ENCODE results near the gene INVS.

The INVS gene

DNA sequence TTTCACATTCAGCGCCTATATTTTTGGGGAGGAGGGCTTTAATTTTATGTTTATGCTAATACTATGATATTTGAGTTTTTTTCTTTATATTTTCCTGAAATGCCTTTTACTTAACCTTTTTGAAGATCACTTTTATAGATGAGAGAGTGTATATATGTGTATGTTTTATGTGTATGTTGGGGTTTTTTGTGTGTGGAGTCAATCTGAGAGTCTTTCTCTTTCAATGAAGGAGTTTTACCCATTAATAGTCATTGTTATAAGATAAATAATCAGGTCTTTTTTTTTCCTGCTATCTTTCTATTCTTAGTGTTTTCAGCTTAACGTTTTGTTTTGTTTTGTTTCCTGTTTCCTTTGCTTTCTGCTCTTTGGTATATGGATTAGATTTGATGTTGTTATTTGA, 141.5 kb downstream of the INVS start:
- no peaks in the 10 kb centered on the region for H3K9me2 ChIP-seq (replicated peaks; ENCODE audit: insufficient read depth, low read length)
- no peaks in the 10 kb centered on the region for H3K79me2 ChIP-seq (ENCODE audit: low read length)
- H3K36me3 ChIP-seq (replicated peaks; ENCODE audit: insufficient read depth, low read length): no peaks in the 10 kb centered on the region
- no peak for TF ChIP-seq EZH2 (optimal IDR thresholded peaks at IDR 0.05; ENCODE audit: low read depth, low read length)
- TF ChIP-seq EZH2phosphoT487 (IDR thresholded peaks at IDR 0.05; ENCODE audit: low read length): no peak
- TF ChIP-seq, protein P1, sequence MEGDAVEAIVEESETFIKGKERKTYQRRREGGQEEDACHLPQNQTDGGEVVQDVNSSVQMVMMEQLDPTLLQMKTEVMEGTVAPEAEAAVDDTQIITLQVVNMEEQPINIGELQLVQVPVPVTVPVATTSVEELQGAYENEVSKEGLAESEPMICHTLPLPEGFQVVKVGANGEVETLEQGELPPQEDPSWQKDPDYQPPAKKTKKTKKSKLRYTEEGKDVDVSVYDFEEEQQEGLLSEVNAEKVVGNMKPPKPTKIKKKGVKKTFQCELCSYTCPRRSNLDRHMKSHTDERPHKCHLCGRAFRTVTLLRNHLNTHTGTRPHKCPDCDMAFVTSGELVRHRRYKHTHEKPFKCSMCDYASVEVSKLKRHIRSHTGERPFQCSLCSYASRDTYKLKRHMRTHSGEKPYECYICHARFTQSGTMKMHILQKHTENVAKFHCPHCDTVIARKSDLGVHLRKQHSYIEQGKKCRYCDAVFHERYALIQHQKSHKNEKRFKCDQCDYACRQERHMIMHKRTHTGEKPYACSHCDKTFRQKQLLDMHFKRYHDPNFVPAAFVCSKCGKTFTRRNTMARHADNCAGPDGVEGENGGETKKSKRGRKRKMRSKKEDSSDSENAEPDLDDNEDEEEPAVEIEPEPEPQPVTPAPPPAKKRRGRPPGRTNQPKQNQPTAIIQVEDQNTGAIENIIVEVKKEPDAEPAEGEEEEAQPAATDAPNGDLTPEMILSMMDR (IDR thresholded peaks at IDR 0.05; ENCODE audit: low read length): no peak
- no peaks in the 10 kb centered on the region for H3K9me3 ChIP-seq (replicated peaks; ENCODE audit: insufficient read depth, low read length)
- H2AFZ ChIP-seq (ENCODE audit: low read length): no peak overlapping the region
- H3K4me3 ChIP-seq (ENCODE audit: low read length): no peak overlapping the region
- no peak overlapping the region for H3K27ac ChIP-seq (ENCODE audit: low read length)
- DNase-seq: no peak
- no peak overlapping the region for H3K9ac ChIP-seq (ENCODE audit: low read length)
- no peaks in the 10 kb centered on the region for H3K27me3 ChIP-seq (replicated peaks; ENCODE audit: insufficient read depth, low read length)
- H3K4me2 ChIP-seq (ENCODE audit: low read depth, low read length): no peak overlapping the region
- H3F3A ChIP-seq (ENCODE audit: insufficient read depth, low read length): no peaks in the 10 kb centered on the region
- no peaks in the 10 kb centered on the region for H3K4me1 ChIP-seq (ENCODE audit: low read length)
- H4K20me1 ChIP-seq (ENCODE audit: insufficient read depth, low read length): no peaks in the 10 kb centered on the region

GRCh38 chr9:100267211-100267610, 168.2 kb downstream of the INVS start:
- Histone ChIP-seq H3F3A (ENCODE audit: insufficient read depth, low read length) (no peaks in the 10 kb centered on the region), H2AFZ (ENCODE audit: low read length) (no peak overlapping the region), H3K79me2 (ENCODE audit: low read length) (no peaks in the 10 kb centered on the region), H3K4me2 (ENCODE audit: low read depth, low read length) (no peak overlapping the region), H3K27me3 (replicated peaks; ENCODE audit: insufficient read depth, low read length) (no peaks in the 10 kb centered on the region), H3K36me3 (replicated peaks; ENCODE audit: insufficient read depth, low read length) (no peaks in the 10 kb centered on the region), H3K27ac (ENCODE audit: low read length) (no peak overlapping the region), H3K9me3 (replicated peaks; ENCODE audit: insufficient read depth, low read length) (no peaks in the 10 kb centered on the region), H4K20me1 (ENCODE audit: insufficient read depth, low read length) (no peaks in the 10 kb centered on the region), H3K9ac (ENCODE audit: low read length) (no peak overlapping the region), H3K4me1 (ENCODE audit: low read length) (no peaks in the 10 kb centered on the region), H3K9me2 (replicated peaks; ENCODE audit: insufficient read depth, low read length) (no peaks in the 10 kb centered on the region), H3K4me3 (ENCODE audit: low read length) (no peak overlapping the region)
- TF ChIP-seq EZH2 (optimal IDR thresholded peaks at IDR 0.05; ENCODE audit: low read depth, low read length) (no peak), EZH2phosphoT487 (IDR thresholded peaks at IDR 0.05; ENCODE audit: low read length) (no peak)
- TF ChIP-seq, protein P1 (IDR thresholded peaks at IDR 0.05; ENCODE audit: low read length): no peak
- no peak for DNase-seq

DNA sequence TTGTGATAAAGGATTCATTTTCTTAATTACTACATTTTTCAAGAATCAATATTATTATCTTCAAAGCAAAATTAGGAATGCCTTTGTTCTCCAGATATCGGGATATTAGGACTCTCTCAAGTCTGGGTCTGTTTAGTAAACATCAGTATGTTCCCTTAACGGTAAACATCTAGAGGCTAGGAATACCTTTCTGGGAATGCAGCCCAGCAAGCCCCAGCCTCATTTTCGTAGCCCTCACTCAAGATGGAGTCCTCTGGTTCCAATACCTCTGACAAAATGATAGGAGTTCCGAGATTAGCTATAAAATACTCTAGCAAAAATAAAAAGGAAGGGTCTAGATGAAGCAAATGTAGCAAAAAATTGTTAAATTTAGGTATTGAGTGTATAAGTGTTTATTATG, 169.2 kb downstream of the INVS start:
- Histone ChIP-seq H3K4me2 (ENCODE audit: low read depth, low read length) (no peak overlapping the region), H3F3A (ENCODE audit: insufficient read depth, low read length) (no peaks in the 10 kb centered on the region), H3K27ac (ENCODE audit: low read length) (no peak overlapping the region), H3K4me3 (ENCODE audit: low read length) (no peak overlapping the region), H3K9me2 (replicated peaks; ENCODE audit: insufficient read depth, low read length) (no peaks in the 10 kb centered on the region), H3K4me1 (ENCODE audit: low read length) (no peaks in the 10 kb centered on the region), H3K79me2 (ENCODE audit: low read length) (no peaks in the 10 kb centered on the region), H3K36me3 (replicated peaks; ENCODE audit: insufficient read depth, low read length) (no peaks in the 10 kb centered on the region), H3K9ac (ENCODE audit: low read length) (no peak overlapping the region), H3K9me3 (replicated peaks; ENCODE audit: insufficient read depth, low read length) (no peaks in the 10 kb centered on the region), H4K20me1 (ENCODE audit: insufficient read depth, low read length) (no peaks in the 10 kb centered on the region), H3K27me3 (replicated peaks; ENCODE audit: insufficient read depth, low read length) (no peaks in the 10 kb centered on the region), H2AFZ (ENCODE audit: low read length) (no peak overlapping the region)
- TF ChIP-seq EZH2phosphoT487 (IDR thresholded peaks at IDR 0.05; ENCODE audit: low read length): no peak
- no peak for TF ChIP-seq EZH2 (optimal IDR thresholded peaks at IDR 0.05; ENCODE audit: low read depth, low read length)
- TF ChIP-seq, protein P1 (IDR thresholded peaks at IDR 0.05; ENCODE audit: low read length): no peak
- no peak for DNase-seq
